H1 (cell line): Measurements from ENCODE around the gene SLFN12L. TPM values are rescaled to one million over a fixed set of nuclear protein-coding genes. Genes with fewer than 3 reads are reported as not detected.
A peak's percentile ranks its signal among the peaks of the same experiment; 100 is the strongest.

Source experiments
- CTCF ChIA-PET: fragments of 300-600 bp; sonication (Branson Sonifier 250); formaldehyde crosslinking; loops from one replicate; lab custom pipeline; 2021; ENCODE audit not compliant: partially characterized antibody; lab: Charles Lee
- POLR2A ChIA-PET: fragments of 300-600 bp; sonication (Branson Sonifier 250); formaldehyde crosslinking; loops from one replicate; lab custom pipeline; 2021; ENCODE audit warnings: inconsistent platforms; ENCODE audit not compliant: partially characterized antibody; lab: Charles Lee
- DNase-seq, 2 experiments: peaks; one replicate each; pipeline versions ENCODE4 v3.0.0 to v3.0.0-alpha.2; 2010 to 2022; ENCODE audit warnings: low spot score in 2 of 2, low read depth in 1 of 2, mixed read lengths in 1 of 2
- FAIRE-seq: peaks from 2 replicates; lab custom pipeline; 2011; peaks lifted over from hg19 to GRCh38; lab: Jason Lieb, UNC
- H2AFZ ChIP-seq: 2 replicates; pipeline ENCODE4 v1.8.1; 2012; ENCODE audit warnings: low read length, inconsistent platforms
- H2AK5ac ChIP-seq: 2 replicates; pipeline ENCODE4 v1.6.1; 2013; ENCODE audit warnings: low read depth, low read length
- H2BK120ac ChIP-seq: replicated peaks from 2 replicates; pipeline ENCODE3; 2013; ENCODE audit warnings: low read depth, low read length, inconsistent platforms
- H2BK12ac ChIP-seq: 2 replicates; pipeline ENCODE4 v1.6.1; 2013; ENCODE audit warnings: low read depth, low read length
- H2BK15ac ChIP-seq: 2 replicates; pipeline ENCODE4 v1.6.1; 2013; ENCODE audit warnings: low read length
- H2BK20ac ChIP-seq: 2 replicates; pipeline ENCODE4 v1.6.1; 2013; ENCODE audit warnings: low read length
- H2BK5ac ChIP-seq: 2 replicates; pipeline ENCODE4 v1.6.1; 2013; ENCODE audit warnings: low read depth, low read length
- H3K14ac ChIP-seq: 2 replicates; pipeline ENCODE4 v1.6.1; 2013; ENCODE audit warnings: inconsistent platforms; ENCODE audit not compliant: insufficient read length
- H3K18ac ChIP-seq: 2 replicates; pipeline ENCODE4 v1.6.1; 2013; ENCODE audit warnings: low read length; ENCODE audit errors: extremely low read depth
- H3K23ac ChIP-seq: 2 replicates; pipeline ENCODE4 v1.6.1; 2013; ENCODE audit warnings: inconsistent platforms; ENCODE audit not compliant: insufficient read length
- H3K23me2 ChIP-seq: 2 replicates; pipeline ENCODE4 v1.6.1; 2013; ENCODE audit warnings: low read depth, low read length
- H3K27ac ChIP-seq: 2 replicates; pipeline ENCODE4 v1.6.1; 2011; ENCODE audit warnings: low read depth, low read length, inconsistent platforms
- H3K27me3 ChIP-seq, 4 experiments: replicated peaks in 1 of 4; 1 replicate in 1 of 4; 2 replicates in 3 of 4; pipeline versions ENCODE4 v1.6.1 to v1.8.1; 2011 to 2013; ENCODE audit warnings: low read length in 3 of 4, mild to moderate bottlenecking in 3 of 4, inconsistent platforms in 2 of 4, mixed read lengths in 2 of 4, moderate library complexity in 1 of 4; ENCODE audit not compliant: control insufficient read depth in 3 of 4, insufficient read depth in 3 of 4; ENCODE audit errors: extremely low read depth in 1 of 4
- H3K36me3 ChIP-seq, 4 experiments: 2 replicates each; pipeline versions ENCODE4 v1.6.1 to v1.8.1; 2011 to 2013; ENCODE audit warnings: mild to moderate bottlenecking in 4 of 4, low read length in 3 of 4, moderate library complexity in 2 of 4, control low read depth in 1 of 4, inconsistent platforms in 1 of 4; ENCODE audit not compliant: insufficient read depth in 4 of 4, control insufficient read depth in 2 of 4
- H3K4ac ChIP-seq: replicated peaks from 2 replicates; pipeline ENCODE3; 2013; ENCODE audit warnings: low read length, low read depth, mixed read lengths, inconsistent platforms; ENCODE audit not compliant: insufficient read length
- H3K4me1 ChIP-seq, 4 experiments: replicated peaks in 1 of 4; 1 replicate in 1 of 4; 2 replicates in 3 of 4; pipeline versions ENCODE4 v1.6.1 to v1.8.1; 2011 to 2013; ENCODE audit warnings: low read length in 3 of 4, inconsistent platforms in 2 of 4, mixed read lengths in 1 of 4; ENCODE audit not compliant: insufficient read depth in 4 of 4, control insufficient read depth in 3 of 4
- H3K4me2 ChIP-seq, 2 experiments: 2 replicates each; pipeline versions ENCODE4 v1.6.1 to v1.8.1; 2011 to 2013; ENCODE audit warnings: low read depth in 2 of 2, low read length in 2 of 2, control low read depth in 1 of 2, inconsistent platforms in 1 of 2, mild to moderate bottlenecking in 1 of 2; ENCODE audit not compliant: insufficient read depth in 1 of 2
- H3K4me3 ChIP-seq, 4 experiments: fragments of 200-600, 300-600 bp in 1 of 4; sonication (generic), shearing (Covaris generic), sonication (Bioruptor Twin) in 1 of 4; 2 replicates each; pipeline versions ENCODE4 v1.5.1 to v1.8.1; 2011 to 2016; ENCODE audit warnings: low read length in 4 of 4, low read depth in 3 of 4, control low read depth in 2 of 4, inconsistent platforms in 2 of 4, mild to moderate bottlenecking in 2 of 4, mixed read lengths in 1 of 4, moderate library complexity in 1 of 4; ENCODE audit not compliant: insufficient read depth in 2 of 4; ENCODE audit errors: extremely low read depth in 1 of 4
- H3K56ac ChIP-seq: replicated peaks from 2 replicates; pipeline ENCODE3; 2013; ENCODE audit warnings: low read depth, mild to moderate bottlenecking, mixed read lengths, low read length, inconsistent platforms; ENCODE audit not compliant: insufficient read length
- H3K79me1 ChIP-seq: 2 replicates; pipeline ENCODE4 v1.6.1; 2013; ENCODE audit warnings: low read depth, low read length, control low read depth
- H3K79me2 ChIP-seq, 2 experiments: 2 replicates each; pipeline versions ENCODE4 v1.6.1 to v1.8.1; 2012 to 2013; ENCODE audit warnings: low read length in 2 of 2, mild to moderate bottlenecking in 2 of 2, inconsistent platforms in 1 of 2; ENCODE audit not compliant: insufficient read depth in 2 of 2, control insufficient read depth in 1 of 2
- H3K9ac ChIP-seq, 4 experiments: replicated peaks in 1 of 4; 1 replicate in 1 of 4; 2 replicates in 3 of 4; pipeline versions ENCODE4 v1.6.1 to v1.8.1; 2011 to 2013; ENCODE audit warnings: low read depth in 3 of 4, low read length in 3 of 4, control low read depth in 2 of 4, mild to moderate bottlenecking in 2 of 4, moderate library complexity in 2 of 4, inconsistent platforms in 1 of 4; ENCODE audit errors: extremely low read depth in 1 of 4
- H3K9me3 ChIP-seq, 2 experiments: 2 replicates each; pipeline versions ENCODE4 v1.6.1 to v1.8.1; 2012 to 2013; ENCODE audit warnings: mild to moderate bottlenecking in 2 of 2, moderate library complexity in 2 of 2, control low read depth in 1 of 2, inconsistent platforms in 1 of 2, low read depth in 1 of 2, low read length in 1 of 2, mixed read lengths in 1 of 2; ENCODE audit not compliant: insufficient read depth in 2 of 2
- H4K20me1 ChIP-seq, 2 experiments: replicated peaks in 1 of 2; 2 replicates each; pipeline versions ENCODE3 to v1.8.1; 2011 to 2013; ENCODE audit warnings: inconsistent platforms in 2 of 2, low read length in 2 of 2, mild to moderate bottlenecking in 1 of 2; ENCODE audit not compliant: insufficient read depth in 2 of 2, control insufficient read depth in 1 of 2
- H4K5ac ChIP-seq: 2 replicates; pipeline ENCODE4 v1.6.1; 2013; ENCODE audit warnings: low read length, low read depth, mixed read lengths, inconsistent platforms; ENCODE audit not compliant: insufficient read length
- H4K8ac ChIP-seq: 2 replicates; pipeline ENCODE4 v1.8.0; 2013; ENCODE audit warnings: mild to moderate bottlenecking, moderate library complexity, low read length, inconsistent platforms; ENCODE audit not compliant: insufficient read depth; ENCODE audit errors: extremely low read depth
- H4K91ac ChIP-seq: replicated peaks from 2 replicates; pipeline ENCODE3; 2013; ENCODE audit warnings: low read length, mixed read lengths, inconsistent platforms; ENCODE audit not compliant: insufficient read length
- EGR1 ChIP-seq: IDR thresholded peaks from 2 replicates; pipeline ENCODE4 v1.6.1; 2011; ENCODE audit warnings: low read depth, low read length, borderline replicate concordance
- KDM1A ChIP-seq: fragments of 200-600, 300-600 bp; sonication (generic); IDR thresholded peaks from 2 replicates; pipeline ENCODE4 v1.7.1; 2016; ENCODE audit warnings: mild to moderate bottlenecking, low read length, borderline replicate concordance
- KDM4A ChIP-seq: IDR thresholded peaks from one replicate; pipeline ENCODE4 v1.7.1; 2012; ENCODE audit warnings: low read depth, mild to moderate bottlenecking, moderate library complexity, low read length, inconsistent platforms; ENCODE audit not compliant: severe bottlenecking
- KDM5A ChIP-seq: fragments of 200-600 bp; IDR thresholded peaks from 2 replicates; pipeline ENCODE4 v1.7.1; 2012; ENCODE audit warnings: mild to moderate bottlenecking, low read length, inconsistent platforms, mixed read lengths
- RXRA ChIP-seq: IDR thresholded peaks from 2 replicates; pipeline ENCODE4 v1.6.1; 2011; ENCODE audit warnings: low read depth, mild to moderate bottlenecking, low read length, moderate library complexity; ENCODE audit not compliant: insufficient read depth
- SP2 ChIP-seq: IDR thresholded peaks from 2 replicates; pipeline ENCODE4 v1.6.1; 2012; ENCODE audit warnings: mild to moderate bottlenecking, low read length, inconsistent platforms
- TAF1 ChIP-seq: IDR thresholded peaks from 2 replicates; pipeline ENCODE4 v1.6.1; 2011; ENCODE audit warnings: mild to moderate bottlenecking, low read depth, low read length
- TAF7 ChIP-seq: optimal IDR thresholded peaks from 2 replicates; pipeline ENCODE3; 2011; ENCODE audit warnings: low read depth, mild to moderate bottlenecking, inconsistent platforms, low read length, moderate library complexity, borderline replicate concordance
- TBP ChIP-seq: IDR thresholded peaks from 2 replicates; pipeline ENCODE4 v1.6.1; 2011; ENCODE audit warnings: low read depth, low read length, improper control_type of control experiment
- TCF12 ChIP-seq: IDR thresholded peaks from 2 replicates; pipeline ENCODE4 v1.6.1; 2011; ENCODE audit warnings: low read depth, mild to moderate bottlenecking, low read length
- WGBS, 2 experiments: shearing (Covaris generic) in 1 of 2; methylation state at CpG; one replicate each; pipeline versions ENCODE4 v1.1.6 to v1.1.7; 2013 to 2015; ENCODE audit warnings: low lambda C conversion rate in 2 of 2, mixed read lengths in 2 of 2, inconsistent platforms in 1 of 2, low coverage in 1 of 2, missing lambda C conversion rate in 1 of 2; ENCODE audit not compliant: insufficient replicate concordance in 2 of 2, insufficient coverage in 1 of 2, insufficient read length in 1 of 2; ENCODE audit errors: extremely low coverage in 1 of 2, missing lambda C conversion rate in 1 of 2; 5-methylcytosine and 5-hydroxymethylcytosine counted together
- polyA plus RNA-seq, 7 experiments: library from polyadenylated mRNA; depleted of rRNA in 3 of 7; stranded (reverse) in 5 of 7; unstranded in 2 of 7; fragments of >200 nt in 5 of 7; fragments of 200-250 nt in 2 of 7; gene quantifications; 1 replicate in 5 of 7; 2 replicates in 1 of 7; 4 replicates in 1 of 7; pipeline versions ENCODE4 v1.2.1 to v1.2.3, GENCODE V29; 2011 to 2013; ENCODE audit warnings: missing spikeins in 2 of 7, mixed read lengths in 2 of 7
- total RNA-seq: library from RNA; stranded (reverse); fragmentation: NEBNext Ultra II Directional; extraction: Animal tissue kit (Norgen Biotek cat#: 25700); gene quantifications from 2 replicates; pipeline ENCODE4 v1.2.1, GENCODE V29; 2021
- TF ChIP-seq, protein P1 (sequence below): IDR thresholded peaks from 2 replicates; pipeline ENCODE4 v1.6.1; 2012; ENCODE audit warnings: inconsistent platforms
- TF ChIP-seq, protein P2 (sequence below): IDR thresholded peaks from 2 replicates; pipeline ENCODE4 v1.6.1; 2012; ENCODE audit warnings: inconsistent platforms

Gene SLFN12L
- total and polyA plus RNA-seq, 2 of the 8 experiments (the other 6 are each of a cell fraction or from before 2014, with no cell fraction given) = not detected

DNA sequence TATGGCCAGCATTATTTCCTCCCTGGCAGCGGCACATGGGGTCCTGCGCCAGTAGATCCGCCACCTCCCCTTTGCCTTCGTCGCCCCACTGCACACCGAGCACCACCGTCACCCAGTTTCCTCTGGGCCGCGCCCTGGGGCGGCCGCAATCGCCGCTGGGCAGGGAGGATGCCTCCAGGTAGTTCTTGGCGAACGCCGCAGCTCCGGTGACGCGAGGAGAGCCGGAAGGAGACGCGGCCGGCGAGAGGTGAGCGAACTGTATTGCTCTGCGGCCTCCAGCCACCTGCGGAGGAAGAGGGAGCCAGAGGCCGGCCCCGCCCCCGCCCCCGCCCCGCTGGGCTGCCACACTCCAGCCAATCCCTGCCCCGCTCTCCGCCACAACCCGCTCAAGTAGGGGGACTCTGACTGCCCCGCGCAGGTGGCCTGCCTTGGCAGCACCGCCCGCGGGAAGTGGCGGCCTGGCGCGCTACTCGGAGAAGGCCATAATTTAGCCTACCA, 77.1 kb downstream of the SLFN12L start:
- Histone ChIP-seq H3K14ac (no peak overlapping the region), H3K27me3 (peaks cover 13 to 46% (median 29%) of the 10 kb centered on the region in 4 experiments), H3K4me3 (peak overlapping the region; percentile 23 to 58 (median 40); a peak in 7 of 8 replicates), H4K5ac (no peak overlapping the region), H2BK15ac (no peak overlapping the region), H3K4me2 (peak overlapping the region; percentile 54 to 86), H3K36me3 (no peaks in the 10 kb centered on the region), H3K4ac (no peak overlapping the region), H2BK120ac (no peak overlapping the region), H2AK5ac (no peak overlapping the region), H3K23ac (no peak overlapping the region), H2BK12ac (no peak overlapping the region; the same call in 1 of the 2 replicates), H3K4me1 (peaks cover 0 to 2% (median 0%) of the 10 kb centered on the region in 4 experiments; a peak in 1 of 7 replicates), H3K23me2 (no peaks in the 10 kb centered on the region), H2AFZ (peak overlapping the region; percentile 60; the same call in 1 of the 2 replicates), H2BK20ac (no peak overlapping the region), H3K27ac (no peak overlapping the region), H3K9me3 (no peaks in the 10 kb centered on the region), H4K20me1 (no peaks in the 10 kb centered on the region), H3K79me1 (no peaks in the 10 kb centered on the region), H4K8ac (peak overlapping the region; percentile 22; the same call in 1 of the 2 replicates), H4K91ac (peak overlapping the region; percentile 17), H3K18ac (no peak overlapping the region; the same call in 1 of the 2 replicates), H3K9ac (no peak overlapping the region), H2BK5ac (no peak overlapping the region), H3K79me2 (no peaks in the 10 kb centered on the region), H3K56ac (no peak overlapping the region)
- FAIRE-seq = no peak
- WGBS, 2 experiments = 2% methylated on average over 30 of the region's 44 CpGs; no CpG with 5 or more reads in 1 of the 2 experiments
- peak; percentile 59 to 77 for DNase-seq
- ChIA-PET CTCF (interaction anchor here (1.0 kb wide), 1 partner anchor 12 kb away, joined by 3 read pairs; the partner anchor contains the start of gene SLFN13), POLR2A (interaction anchor here (1.6 kb wide), 1 partner anchor 12 kb away, joined by 4 read pairs; the partner anchor contains the start of gene SLFN13)
- TF ChIP-seq TCF12 = 0 out of 2 replicates have a peak, but pooled peaks have one; percentile 15
- TF ChIP-seq, protein P1, sequence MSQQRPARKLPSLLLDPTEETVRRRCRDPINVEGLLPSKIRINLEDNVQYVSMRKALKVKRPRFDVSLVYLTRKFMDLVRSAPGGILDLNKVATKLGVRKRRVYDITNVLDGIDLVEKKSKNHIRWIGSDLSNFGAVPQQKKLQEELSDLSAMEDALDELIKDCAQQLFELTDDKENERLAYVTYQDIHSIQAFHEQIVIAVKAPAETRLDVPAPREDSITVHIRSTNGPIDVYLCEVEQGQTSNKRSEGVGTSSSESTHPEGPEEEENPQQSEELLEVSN = peak; percentile 52; the same call in 1 of the 2 replicates
- no peak for TF ChIP-seq KDM1A
- TF ChIP-seq SP2 = no peak
- no peak for TF ChIP-seq TAF7
- no peak for TF ChIP-seq KDM5A
- TF ChIP-seq RXRA = no peak
- TF ChIP-seq TAF1 = peak; percentile 57; the same call in 1 of the 2 replicates
- TF ChIP-seq, protein P2, sequence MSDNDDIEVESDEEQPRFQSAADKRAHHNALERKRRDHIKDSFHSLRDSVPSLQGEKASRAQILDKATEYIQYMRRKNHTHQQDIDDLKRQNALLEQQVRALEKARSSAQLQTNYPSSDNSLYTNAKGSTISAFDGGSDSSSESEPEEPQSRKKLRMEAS = peak; percentile 65; the same call in 1 of the 2 replicates
- peak; percentile 73; the same call in 1 of the 2 replicates for TF ChIP-seq EGR1
- TF ChIP-seq KDM4A = peak; percentile 66
- TF ChIP-seq TBP = peak; percentile 37; the same call in 1 of the 2 replicates
